Panc1 (cell line): ENCODE data around the gene UBL7. TPM values are rescaled to one million over a fixed set of nuclear protein-coding genes. Genes with fewer than 3 reads are reported as not detected.

Source experiments
- ATAC-seq: fragments of 200-7000 bp; cut with Tn5 transposase; 2 replicates; pipeline ENCODE4 v1.9.1; 2020; ENCODE audit warnings: mild to moderate bottlenecking, moderate library complexity
- BruUV-seq: library from RNA; stranded (reverse); fragments of 400-500 nt; replicated peaks from 2 replicates; lab custom pipeline; 2021; lab: Mats Ljungman, UMichigan
- CTCF ChIA-PET: fragments of 300-600 bp; sonication (Branson Sonifier 250); formaldehyde crosslinking; loops from one replicate; lab custom pipeline; 2022; ENCODE audit warnings: antibody characterized with exemption; lab: Charles Lee
- POLR2A ChIA-PET: fragments of 300-600 bp; sonication (Branson Sonifier 250); formaldehyde crosslinking; loops from one replicate; lab custom pipeline; 2022; ENCODE audit warnings: antibody characterized with exemption; lab: Charles Lee
- DNase-seq: peaks from one replicate; pipeline ENCODE4 v3.0.0-alpha.2; 2010; ENCODE audit warnings: low read depth, low spot score
- H3K27ac ChIP-seq: 2 replicates; pipeline ENCODE4 v1.5.1; 2011; ENCODE audit warnings: mild to moderate bottlenecking, low read length, inconsistent platforms
- H3K27me3 ChIP-seq: fragments of 200-500 bp; sonication (Bioruptor generic); 2 replicates; pipeline ENCODE4 v1.6.0; 2014; ENCODE audit warnings: low read length, inconsistent platforms; ENCODE audit not compliant: control insufficient read depth, insufficient read depth
- H3K36me3 ChIP-seq: fragments of 200-500 bp; sonication (Bioruptor generic); 2 replicates; pipeline ENCODE4 v1.5.1; 2014; ENCODE audit warnings: inconsistent platforms, mild to moderate bottlenecking, low read length, moderate library complexity; ENCODE audit not compliant: control insufficient read depth, insufficient read depth
- H3K4me1 ChIP-seq: 2 replicates; pipeline ENCODE4 v1.5.1; 2011; ENCODE audit warnings: inconsistent platforms, mild to moderate bottlenecking, low read length, moderate library complexity; ENCODE audit not compliant: control insufficient read depth, insufficient read depth
- H3K4me3 ChIP-seq, 2 experiments: 2 replicates each; pipeline ENCODE4 v1.5.1; 2011 to 2012; ENCODE audit warnings: low read depth in 2 of 2, low read length in 2 of 2, mild to moderate bottlenecking in 2 of 2, inconsistent platforms in 1 of 2, moderate library complexity in 1 of 2
- H3K9me3 ChIP-seq: fragments of 200-500 bp; sonication (Bioruptor generic); 2 replicates; pipeline ENCODE4 v1.5.1; 2014; ENCODE audit warnings: low read depth, mild to moderate bottlenecking, inconsistent platforms, low read length, moderate library complexity; ENCODE audit not compliant: control insufficient read depth, insufficient read depth
- CTCF ChIP-seq: fragments of 450-650 bp; IDR thresholded peaks from 2 replicates; pipeline ENCODE4 v1.5.1; 2017; ENCODE audit warnings: mild to moderate bottlenecking
- POLR2AphosphoS5 ChIP-seq: IDR thresholded peaks from 2 replicates; pipeline ENCODE4 v1.6.1; 2012; ENCODE audit warnings: mild to moderate bottlenecking, low read depth, low read length, moderate library complexity
- REST ChIP-seq, 2 experiments: IDR thresholded peaks; 2 replicates each; pipeline ENCODE4 v1.6.1; 2011 to 2012; ENCODE audit warnings: low read depth in 2 of 2, control low read depth in 1 of 2, low read length in 1 of 2, mild to moderate bottlenecking in 1 of 2, moderate library complexity in 1 of 2; ENCODE audit not compliant: insufficient read depth in 1 of 2
- SIN3A ChIP-seq: IDR thresholded peaks from 2 replicates; pipeline ENCODE4 v1.6.1; 2012; ENCODE audit warnings: low read depth, mild to moderate bottlenecking, low read length, moderate library complexity, borderline replicate concordance; ENCODE audit not compliant: insufficient read depth
- TCF7L2 ChIP-seq: IDR thresholded peaks from 2 replicates; pipeline ENCODE4 v1.6.1; 2011; ENCODE audit warnings: mild to moderate bottlenecking, low read depth, low read length, inconsistent platforms
- in situ Hi-C: cut with HindIII; loops from 2 replicates; pipeline ENCODE4 v1.10.0; 2016; ENCODE audit warnings: low sequenced_read_pairs, low pct_unique_long_range_greater_than_20kb
- intact Hi-C: fragments of 100-400 bp; cut with micrococcal nuclease; formaldehyde crosslinking; loops from one replicate; pipeline ENCODE4 v1.10.0; 2022; ENCODE audit not compliant: unreplicated experiment
- total RNA-seq: library from RNA; stranded (reverse); gene quantifications from one replicate; pipeline ENCODE4 v1.2.1, GENCODE V29; 2021; ENCODE audit not compliant: unreplicated experiment

UBL7 gene
- total RNA-seq, 1 experiment from 2014 or later = 68.5 TPM

- TF ChIP-seq POLR2AphosphoS5 = no peak
- no peak for TF ChIP-seq CTCF
- TF ChIP-seq REST (IDR thresholded peaks at IDR 0.05; ENCODE audit: insufficient read depth in 1 of 2, low read depth in 2 of 2, low read length in 1 of 2) = no peak
- TF ChIP-seq SIN3A = no peak
- TF ChIP-seq TCF7L2 = no peak
- Histone ChIP-seq H3K27me3 (no peaks in the 10 kb centered on the region), H3K4me1 (0 out of 2 replicates have a peak, but pooled peaks cover 3% of the 10 kb centered on the region), H3K27ac (no peak overlapping the region), H3K4me3 (no peak overlapping the region), H3K36me3 (no peaks in the 10 kb centered on the region), H3K9me3 (peaks cover 7% of the 10 kb centered on the region; the same call in 1 of the 2 replicates)
- ChIA-PET POLR2A (no interaction called here), CTCF (no interaction called here)
- ATAC-seq = no peak
- no TSS peak for BruUV-seq
- no peak for DNase-seq
- intact Hi-C loops (no loop called here), in situ Hi-C loops (no loop called here)
These were observed 5.6 kb upstream of the UBL7 start for GRCh38 chr15:74466570-74466969.

GRCh38 chr15:74464897-74465296 is 3.9 kb upstream of the UBL7 start:
- intact Hi-C loops (no loop called here), in situ Hi-C loops (no loop called here)
- Histone ChIP-seq H3K9me3 (peaks cover 7% of the 10 kb centered on the region; the same call in 1 of the 2 replicates), H3K4me3 (no peak overlapping the region), H3K4me1 (0 out of 2 replicates have a peak, but pooled peaks cover 3% of the 10 kb centered on the region), H3K36me3 (no peaks in the 10 kb centered on the region), H3K27ac (no peak overlapping the region), H3K27me3 (no peaks in the 10 kb centered on the region)
- BruUV-seq = no TSS peak
- TF ChIP-seq CTCF (no peak), POLR2AphosphoS5 (no peak), TCF7L2 (no peak), REST (IDR thresholded peaks at IDR 0.05; ENCODE audit: insufficient read depth in 1 of 2, low read depth in 2 of 2, low read length in 1 of 2) (no peak), SIN3A (no peak)
- ChIA-PET CTCF (no interaction called here), POLR2A (no interaction called here)
- no peak for ATAC-seq
- DNase-seq = no peak
